ENCODE data around the gene GSTA2.
"Not testable (repeated sequence)": the region's sequence is repeated elsewhere in the genome, so short reads cannot be mapped to it uniquely, and the experiment has no call there.

GRCh38 chr6:52757651-52758338 is 5.5 kb downstream of the GSTA2 start:
- TF ChIP-seq, protein P1, sequence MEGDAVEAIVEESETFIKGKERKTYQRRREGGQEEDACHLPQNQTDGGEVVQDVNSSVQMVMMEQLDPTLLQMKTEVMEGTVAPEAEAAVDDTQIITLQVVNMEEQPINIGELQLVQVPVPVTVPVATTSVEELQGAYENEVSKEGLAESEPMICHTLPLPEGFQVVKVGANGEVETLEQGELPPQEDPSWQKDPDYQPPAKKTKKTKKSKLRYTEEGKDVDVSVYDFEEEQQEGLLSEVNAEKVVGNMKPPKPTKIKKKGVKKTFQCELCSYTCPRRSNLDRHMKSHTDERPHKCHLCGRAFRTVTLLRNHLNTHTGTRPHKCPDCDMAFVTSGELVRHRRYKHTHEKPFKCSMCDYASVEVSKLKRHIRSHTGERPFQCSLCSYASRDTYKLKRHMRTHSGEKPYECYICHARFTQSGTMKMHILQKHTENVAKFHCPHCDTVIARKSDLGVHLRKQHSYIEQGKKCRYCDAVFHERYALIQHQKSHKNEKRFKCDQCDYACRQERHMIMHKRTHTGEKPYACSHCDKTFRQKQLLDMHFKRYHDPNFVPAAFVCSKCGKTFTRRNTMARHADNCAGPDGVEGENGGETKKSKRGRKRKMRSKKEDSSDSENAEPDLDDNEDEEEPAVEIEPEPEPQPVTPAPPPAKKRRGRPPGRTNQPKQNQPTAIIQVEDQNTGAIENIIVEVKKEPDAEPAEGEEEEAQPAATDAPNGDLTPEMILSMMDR (IDR thresholded peaks at IDR 0.05; ENCODE audit: low read length): not testable (repeated sequence)
- TF ChIP-seq EZH2 (IDR thresholded peaks at IDR 0.05; ENCODE audit: borderline replicate concordance, low read length): not testable (repeated sequence)
